NB4 (cell line): ENCODE data around the gene SERPINI1.

Experiments
- DNase-seq: peaks from one replicate; pipeline ENCODE4 v3.0.0; 2010; ENCODE audit warnings: low read depth
- H3K4me3 ChIP-seq: one replicate; pipeline ENCODE4 v1.5.1; 2011; ENCODE audit warnings: mild to moderate bottlenecking, low read depth, low read length, moderate library complexity
- MAX ChIP-seq: IDR thresholded peaks from 2 replicates; pipeline ENCODE4 v1.6.1; 2011; ENCODE audit warnings: low read depth, low read length
- MYC ChIP-seq: IDR thresholded peaks from 2 replicates; pipeline ENCODE4 v1.6.1; 2011; ENCODE audit warnings: low read depth, low read length
- POLR2A ChIP-seq: IDR thresholded peaks from 2 replicates; pipeline ENCODE4 v1.6.1; 2011; ENCODE audit warnings: mild to moderate bottlenecking; ENCODE audit not compliant: insufficient read length; ENCODE audit errors: extremely low read depth
- TF ChIP-seq, protein P1 (sequence below): IDR thresholded peaks from one replicate; pipeline ENCODE4 v1.5.1; 2012; ENCODE audit warnings: low read depth, low read length

Gene SERPINI1

GRCh38 chr3:167705840-167706239 is 29.7 kb upstream of the SERPINI1 start:
- no peak for TF ChIP-seq POLR2A
- TF ChIP-seq MAX, result no peak
- TF ChIP-seq, protein P1, sequence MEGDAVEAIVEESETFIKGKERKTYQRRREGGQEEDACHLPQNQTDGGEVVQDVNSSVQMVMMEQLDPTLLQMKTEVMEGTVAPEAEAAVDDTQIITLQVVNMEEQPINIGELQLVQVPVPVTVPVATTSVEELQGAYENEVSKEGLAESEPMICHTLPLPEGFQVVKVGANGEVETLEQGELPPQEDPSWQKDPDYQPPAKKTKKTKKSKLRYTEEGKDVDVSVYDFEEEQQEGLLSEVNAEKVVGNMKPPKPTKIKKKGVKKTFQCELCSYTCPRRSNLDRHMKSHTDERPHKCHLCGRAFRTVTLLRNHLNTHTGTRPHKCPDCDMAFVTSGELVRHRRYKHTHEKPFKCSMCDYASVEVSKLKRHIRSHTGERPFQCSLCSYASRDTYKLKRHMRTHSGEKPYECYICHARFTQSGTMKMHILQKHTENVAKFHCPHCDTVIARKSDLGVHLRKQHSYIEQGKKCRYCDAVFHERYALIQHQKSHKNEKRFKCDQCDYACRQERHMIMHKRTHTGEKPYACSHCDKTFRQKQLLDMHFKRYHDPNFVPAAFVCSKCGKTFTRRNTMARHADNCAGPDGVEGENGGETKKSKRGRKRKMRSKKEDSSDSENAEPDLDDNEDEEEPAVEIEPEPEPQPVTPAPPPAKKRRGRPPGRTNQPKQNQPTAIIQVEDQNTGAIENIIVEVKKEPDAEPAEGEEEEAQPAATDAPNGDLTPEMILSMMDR, result no peak
- TF ChIP-seq MYC, result no peak
- DNase-seq, result no peak
- H3K4me3 ChIP-seq, result no peak overlapping the region

GRCh38 chr3:167709690-167710089 is 25.8 kb upstream of the SERPINI1 start:
- no peak for DNase-seq
- TF ChIP-seq MYC (no peak), MAX (no peak), POLR2A (no peak)
- TF ChIP-seq, protein P1, result no peak
- H3K4me3 ChIP-seq, result no peak overlapping the region

DNA sequence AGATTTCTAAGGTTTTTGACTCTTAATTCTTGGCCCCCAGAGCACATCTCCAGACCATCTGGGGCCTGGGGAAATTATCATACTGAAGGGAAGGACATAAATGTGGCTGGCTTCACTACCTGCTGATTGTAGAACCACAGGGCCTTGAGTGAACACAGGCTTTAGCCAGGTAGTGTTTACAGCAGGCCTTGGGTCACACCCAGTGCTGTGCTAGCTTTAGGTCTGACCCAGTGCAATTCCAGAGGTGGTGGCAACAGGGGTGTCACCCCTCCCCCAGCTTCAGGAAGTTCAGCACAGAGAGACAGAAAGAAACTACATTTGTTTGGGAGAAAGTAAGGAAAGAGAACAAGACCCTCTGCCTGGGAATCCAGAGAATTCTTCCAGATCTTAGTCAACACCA is 25.0 kb upstream of the SERPINI1 start:
- no peak overlapping the region for H3K4me3 ChIP-seq

GRCh38 chr3:167711439-167711838 is 24.1 kb upstream of the SERPINI1 start:
- no peak for DNase-seq
- no peak overlapping the region for H3K4me3 ChIP-seq
- no peak for TF ChIP-seq MAX
- TF ChIP-seq, protein P1, result no peak
- no peak for TF ChIP-seq MYC
- TF ChIP-seq POLR2A, result no peak

More for the DNA sequence above, 25.0 kb upstream of the SERPINI1 start:
- no peak for DNase-seq
- TF ChIP-seq POLR2A (no peak), MYC (no peak), MAX (no peak)
- TF ChIP-seq, protein P1, result no peak

GRCh38 chr3:167712445-167712844 is 23.1 kb upstream of the SERPINI1 start:
- TF ChIP-seq MAX (no peak), MYC (no peak), POLR2A (no peak)
- TF ChIP-seq, protein P1, result no peak

DNA sequence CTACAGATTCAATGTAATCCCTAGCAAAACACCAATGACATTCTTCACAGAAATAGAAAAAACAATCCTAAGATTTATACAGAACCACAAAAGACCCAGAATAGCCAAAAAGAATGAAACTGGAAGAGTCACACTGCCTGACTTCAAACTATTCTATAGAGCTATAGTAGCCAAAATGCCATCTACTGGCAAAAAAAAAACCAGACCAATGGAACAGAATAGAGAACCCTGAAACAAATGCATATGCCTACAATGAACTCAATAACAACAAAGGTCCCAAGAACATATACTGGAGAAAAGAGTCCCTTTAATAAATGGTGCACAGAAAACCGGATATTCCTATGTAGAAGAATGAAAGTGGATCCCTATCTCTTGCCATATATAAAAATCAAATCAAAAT is 20.6 kb upstream of the SERPINI1 start:
- TF ChIP-seq, protein P1, result no peak
- TF ChIP-seq MAX (no peak), MYC (no peak), POLR2A (no peak)
- H3K4me3 ChIP-seq, result no peak overlapping the region
- DNase-seq, result no peak

More at GRCh38 chr3:167712445-167712844, 23.1 kb upstream of the SERPINI1 start:
- no peak overlapping the region for H3K4me3 ChIP-seq
- no peak for DNase-seq
